GM19193 (cell line): Measurements from ENCODE around the gene PLEKHJ1.

Source experiments
- POLR2A ChIP-seq: IDR thresholded peaks from 4 replicates; pipeline ENCODE4 v1.6.1; 2011; ENCODE audit not compliant: insufficient read depth, insufficient read length; ENCODE audit errors: extremely low read depth

Gene PLEKHJ1

DNA sequence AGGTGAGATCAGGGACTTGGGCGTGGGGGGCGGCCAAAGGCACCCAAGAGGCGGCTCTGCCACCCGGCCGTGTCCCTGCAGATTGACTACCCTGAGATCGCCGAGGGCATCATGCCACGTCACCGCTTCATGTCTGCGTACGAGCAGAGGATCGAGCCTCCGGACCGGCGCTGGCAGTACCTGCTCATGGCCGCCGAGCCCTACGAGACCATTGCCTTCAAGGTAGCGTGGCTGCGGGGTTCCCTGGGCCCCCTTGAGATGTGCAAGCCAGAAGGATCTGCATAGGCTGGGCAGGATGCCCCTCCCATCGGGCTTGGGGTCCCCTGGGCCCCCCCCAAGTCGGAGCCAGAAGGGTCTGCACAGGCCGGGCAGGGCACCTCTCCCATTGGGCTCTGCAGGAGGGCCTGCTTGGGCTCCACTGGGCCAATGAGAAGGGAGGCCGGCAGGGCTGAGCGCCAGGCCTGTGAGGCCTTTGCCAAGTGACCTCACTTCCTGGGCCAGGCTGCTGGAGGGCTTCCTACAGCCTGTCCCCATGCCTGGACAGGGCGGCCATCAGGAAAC, 10.8 kb upstream of the PLEKHJ1 start:
- TF ChIP-seq POLR2A = peak; percentile 16

DNA sequence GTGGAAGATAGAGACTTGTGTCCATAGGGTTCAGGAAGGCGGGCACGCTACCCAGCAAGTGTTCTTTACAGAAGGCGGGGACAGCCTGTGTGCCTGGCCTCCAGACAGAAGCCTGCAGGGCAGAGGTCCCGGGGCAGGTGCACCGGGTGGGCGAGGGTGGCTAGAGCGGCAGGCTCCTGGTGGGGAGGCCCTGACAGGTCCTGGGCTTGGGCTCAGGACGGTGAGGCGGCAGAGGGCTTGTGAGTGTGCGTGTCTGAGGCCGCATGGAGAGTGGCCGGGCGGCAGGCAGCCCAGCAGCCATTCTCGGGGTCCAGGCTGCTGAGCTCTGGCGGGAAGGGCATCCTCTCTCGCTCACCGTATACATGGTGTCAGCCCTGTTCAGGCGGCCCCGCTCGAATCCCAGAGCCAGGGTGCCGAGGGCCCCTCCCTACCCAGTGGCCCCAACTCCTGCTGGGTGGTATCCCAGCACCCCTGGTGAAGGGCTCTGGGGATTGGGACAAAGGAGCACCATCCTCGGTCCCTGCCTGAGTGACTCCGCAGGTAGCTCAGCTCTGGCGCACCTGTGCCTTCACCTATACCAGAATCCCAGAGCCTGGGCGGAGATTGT, 10.0 kb upstream of the PLEKHJ1 start:
- TF ChIP-seq POLR2A = no peak

DNA sequence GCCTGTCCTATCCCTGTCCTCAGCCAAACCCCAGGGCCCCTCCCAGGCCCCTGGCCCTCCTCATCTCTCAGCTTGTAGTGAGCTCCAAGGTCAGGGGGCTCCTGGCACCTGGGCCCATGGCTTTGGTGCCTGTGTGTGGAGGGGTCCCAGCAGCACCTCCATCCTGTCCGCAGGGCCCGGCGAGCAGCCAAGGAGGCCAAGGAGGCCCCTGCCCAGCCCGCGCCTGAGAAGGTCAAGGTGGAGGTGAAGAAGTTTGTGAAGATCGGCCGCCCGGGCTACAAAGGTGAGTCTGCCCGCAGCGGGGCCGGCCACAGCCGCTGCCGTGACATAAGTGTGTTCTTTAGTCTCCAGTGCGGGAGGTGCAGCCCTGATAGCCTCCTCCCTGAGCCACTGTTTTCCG, 9.1 kb upstream of the PLEKHJ1 start:
- no peak for TF ChIP-seq POLR2A

DNA sequence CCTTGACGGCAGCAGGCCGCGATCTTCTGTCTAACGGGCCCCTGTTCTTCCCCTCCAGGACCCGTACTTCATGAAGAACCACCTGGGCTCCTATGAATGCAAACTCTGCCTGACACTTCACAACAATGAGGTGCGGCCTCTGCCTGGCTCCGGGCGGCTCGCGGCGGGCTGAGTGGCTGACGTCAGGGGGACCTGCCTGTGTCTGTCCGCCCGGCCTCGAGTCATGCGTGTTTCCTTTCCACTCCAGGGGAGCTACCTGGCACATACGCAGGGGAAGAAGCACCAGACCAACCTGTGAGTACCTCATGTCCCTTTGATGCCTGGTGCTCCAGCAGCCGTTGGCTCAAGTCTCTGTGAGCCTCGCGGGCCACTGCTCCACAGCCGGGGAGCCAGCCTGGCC, 8.4 kb upstream of the PLEKHJ1 start:
- no peak for TF ChIP-seq POLR2A

DNA sequence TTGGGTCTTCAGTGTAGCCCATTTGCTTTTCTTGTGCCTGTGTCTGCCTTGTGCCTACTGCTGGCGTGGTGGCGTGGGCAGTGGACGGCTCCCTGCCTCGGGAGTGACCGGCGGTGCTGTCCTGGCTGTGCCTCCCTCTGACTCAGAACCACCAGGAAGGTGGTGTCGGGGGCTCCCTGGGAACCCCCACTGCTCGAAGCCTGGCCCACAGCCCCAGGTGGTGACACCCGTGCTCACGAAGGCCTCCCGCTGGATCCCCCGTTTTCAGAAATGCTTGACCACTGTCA, 7.9 kb upstream of the PLEKHJ1 start:
- no peak for TF ChIP-seq POLR2A

DNA sequence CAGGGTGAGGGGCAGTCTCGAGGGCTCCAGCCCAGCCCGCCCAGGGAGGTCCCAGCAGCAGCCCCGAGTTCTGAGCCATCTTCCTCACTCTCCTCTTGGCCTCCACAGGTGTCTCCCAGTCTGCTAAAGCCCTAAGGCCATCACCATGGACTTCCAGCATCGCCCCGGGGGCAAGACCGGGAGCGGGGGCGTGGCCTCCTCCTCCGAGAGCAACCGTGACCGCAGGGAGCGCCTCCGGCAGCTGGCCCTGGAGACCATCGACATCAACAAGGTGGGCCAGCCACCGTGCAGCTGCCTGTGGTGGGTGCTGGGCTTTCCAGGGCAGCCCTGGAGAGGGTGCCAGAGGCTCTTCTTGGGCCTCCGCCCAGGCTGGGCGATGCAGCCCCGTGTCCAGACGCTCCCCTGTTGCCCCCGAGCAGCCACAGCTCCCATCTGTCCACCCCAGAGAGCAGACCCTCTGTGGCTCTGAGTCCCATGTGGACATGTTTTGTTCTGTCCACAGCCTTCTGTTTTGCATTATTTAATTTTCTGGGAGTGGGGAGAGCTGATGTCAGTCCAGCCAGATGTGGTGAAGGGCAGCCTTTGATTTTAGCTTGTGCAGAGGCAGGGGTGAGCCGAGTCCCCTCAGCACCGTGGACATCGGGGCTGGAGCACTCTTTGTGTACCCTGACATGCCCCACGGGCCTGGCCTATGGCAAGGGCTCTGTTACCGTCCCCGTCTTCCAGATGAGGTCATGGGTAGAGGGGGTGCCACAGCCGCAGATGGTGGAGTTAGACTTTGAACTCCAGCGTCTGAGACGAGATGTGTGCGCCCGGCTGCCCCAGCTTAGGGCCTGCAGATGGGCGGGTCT, 7.4 kb upstream of the PLEKHJ1 start:
- no peak for TF ChIP-seq POLR2A

DNA sequence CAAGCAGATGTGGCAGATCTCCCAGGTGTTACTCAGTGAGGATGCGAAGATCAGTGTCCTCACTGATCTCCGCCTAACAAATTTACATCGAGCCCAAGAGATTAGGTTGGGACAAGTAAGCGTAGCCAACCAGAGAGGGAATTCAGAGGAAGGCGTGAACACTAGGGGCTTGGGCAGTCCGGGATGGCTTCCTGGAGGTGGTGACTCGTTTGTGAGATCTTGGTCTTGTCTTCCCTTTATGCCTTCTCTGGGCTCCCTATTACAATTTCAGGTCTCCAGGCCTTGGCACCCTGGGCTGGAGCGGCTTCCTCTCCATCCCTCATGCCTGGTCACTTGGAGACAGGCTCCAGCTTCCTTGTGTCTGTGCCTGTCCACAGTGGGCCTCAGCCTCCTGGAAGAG, 6.7 kb upstream of the PLEKHJ1 start:
- no peak for TF ChIP-seq POLR2A

DNA sequence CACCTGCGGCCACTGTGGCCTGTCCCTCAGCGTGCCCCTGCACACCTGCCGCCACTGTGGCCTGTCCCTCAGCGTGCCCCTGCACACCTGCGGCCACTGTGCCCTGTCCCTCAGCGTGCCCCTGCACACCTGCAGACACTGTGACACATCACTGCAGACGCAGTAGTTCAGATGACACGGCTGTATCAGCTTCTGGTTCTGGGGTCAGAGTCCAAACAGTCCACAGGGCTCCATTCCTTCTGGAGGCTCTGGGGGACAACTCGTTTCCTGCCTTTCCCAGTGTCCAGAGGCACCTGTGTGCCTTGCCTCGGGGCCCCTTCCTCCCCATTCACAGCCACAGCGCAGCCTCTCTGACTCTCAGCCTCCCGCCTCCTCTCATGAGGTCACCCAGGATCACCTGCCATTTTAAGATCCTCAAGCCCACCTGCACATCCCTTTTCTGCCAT, 6.0 kb upstream of the PLEKHJ1 start:
- TF ChIP-seq POLR2A = no peak

DNA sequence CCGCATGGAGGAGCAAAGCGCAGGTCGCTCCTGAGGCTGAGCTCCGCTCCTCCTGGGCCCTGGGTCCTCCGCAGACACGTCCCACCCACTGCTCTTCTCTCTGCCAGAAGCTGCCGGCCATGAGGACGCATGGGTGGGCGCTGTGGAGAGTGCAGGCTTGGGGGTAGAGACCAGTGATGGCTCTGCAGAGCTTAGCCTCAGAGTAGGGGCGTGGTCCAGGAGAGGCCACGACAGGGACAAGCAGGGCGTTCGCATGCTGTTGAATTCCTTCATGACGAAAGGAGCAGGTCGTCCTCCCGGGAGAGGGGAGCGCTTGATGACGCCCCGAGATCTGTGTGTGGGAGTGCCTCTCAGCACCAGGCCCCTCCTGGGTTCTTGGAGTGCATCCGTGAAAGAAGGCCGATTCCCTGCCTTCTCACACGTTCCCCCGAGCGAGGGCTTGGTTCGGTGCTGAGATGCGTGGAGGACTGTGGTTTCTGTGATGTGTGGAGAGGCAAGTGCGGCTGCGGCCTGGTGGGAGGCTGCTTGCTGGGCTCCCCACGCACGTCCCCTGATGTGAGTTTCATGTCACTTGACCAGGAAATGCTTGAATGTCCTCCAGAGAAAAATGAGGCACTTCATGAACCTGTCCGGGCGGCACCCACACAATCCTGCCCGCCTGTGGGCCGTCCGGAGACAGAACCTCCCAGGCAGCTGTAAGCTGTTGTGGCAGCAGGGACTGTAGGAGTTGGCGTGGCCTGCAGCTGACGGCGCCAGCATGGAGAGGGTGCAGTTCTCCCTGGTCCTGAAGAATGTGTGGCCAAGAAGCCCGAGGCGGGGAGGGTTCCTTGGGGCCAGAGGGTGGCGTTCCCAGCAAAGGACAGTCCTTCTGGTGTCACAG, 5.0 kb upstream of the PLEKHJ1 start:
- no peak for TF ChIP-seq POLR2A

DNA sequence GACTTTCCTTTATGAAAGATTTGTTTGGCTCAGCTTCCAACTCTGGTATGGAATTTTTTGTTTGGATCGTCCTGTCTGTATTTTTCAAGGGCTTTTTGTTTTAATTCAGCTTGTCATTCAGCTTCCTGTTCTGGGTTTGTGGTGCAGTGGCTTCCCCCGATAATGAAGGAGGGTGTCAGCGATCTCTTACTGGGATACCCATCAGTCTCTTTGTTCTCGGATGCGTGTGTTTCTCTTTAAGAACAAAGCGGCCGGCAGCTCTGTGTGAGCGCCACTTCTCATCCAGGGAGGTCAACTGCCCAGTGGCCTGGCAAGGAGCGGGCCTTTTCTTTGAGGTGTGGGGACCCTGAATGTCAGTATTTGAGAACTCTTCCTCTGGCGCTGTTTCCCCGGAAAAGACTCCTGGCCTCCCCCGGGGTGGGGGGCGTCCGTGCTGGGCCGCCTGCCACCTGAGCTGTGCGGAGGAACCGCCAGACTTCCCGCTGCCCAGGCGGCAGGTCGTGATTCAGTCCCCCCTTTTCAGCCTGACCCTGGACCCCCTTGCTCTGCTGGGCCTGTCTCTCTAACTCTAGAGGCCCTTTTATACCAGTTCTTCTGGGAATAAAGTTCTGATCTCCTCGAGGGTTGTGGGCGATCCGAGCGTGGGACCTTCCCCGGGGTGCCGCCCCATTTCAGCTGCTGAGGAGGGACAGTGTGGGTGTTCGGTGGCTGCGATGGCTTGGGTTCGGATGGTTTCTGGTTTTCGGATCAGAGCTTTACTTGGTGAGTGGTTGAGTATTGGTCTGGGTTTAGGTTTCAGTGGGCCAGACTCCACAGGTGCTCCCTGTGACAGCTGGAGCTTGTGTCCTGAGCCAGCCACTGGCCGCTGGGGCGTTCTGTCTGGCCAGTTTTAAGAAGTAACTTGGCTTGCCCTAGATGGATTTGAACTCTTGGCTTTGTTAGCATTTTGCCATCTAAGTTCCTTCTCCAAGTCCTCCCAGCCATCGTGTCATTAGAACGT, 3.9 kb upstream of the PLEKHJ1 start:
- TF ChIP-seq POLR2A = no peak

DNA sequence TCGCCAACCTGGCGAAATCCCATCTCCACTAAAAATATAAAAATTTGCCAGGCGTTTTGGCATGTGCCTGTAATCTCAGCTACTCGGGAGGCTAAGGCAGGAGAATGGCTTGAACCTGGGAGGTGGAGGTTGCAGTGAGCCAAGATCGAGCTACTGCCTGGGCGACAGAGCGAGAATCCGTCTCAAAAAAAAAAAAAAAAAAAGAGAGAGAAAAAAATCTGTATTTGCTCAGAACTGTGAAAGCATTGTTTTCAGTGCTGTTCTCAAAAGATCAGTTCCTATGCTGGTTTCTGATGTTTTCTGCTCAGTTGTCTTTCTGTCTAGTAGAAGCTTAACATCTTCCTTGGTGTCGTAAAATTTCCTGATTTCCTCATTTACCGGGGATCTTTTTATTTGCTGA, 3.0 kb upstream of the PLEKHJ1 start:
- TF ChIP-seq POLR2A = no peak

DNA sequence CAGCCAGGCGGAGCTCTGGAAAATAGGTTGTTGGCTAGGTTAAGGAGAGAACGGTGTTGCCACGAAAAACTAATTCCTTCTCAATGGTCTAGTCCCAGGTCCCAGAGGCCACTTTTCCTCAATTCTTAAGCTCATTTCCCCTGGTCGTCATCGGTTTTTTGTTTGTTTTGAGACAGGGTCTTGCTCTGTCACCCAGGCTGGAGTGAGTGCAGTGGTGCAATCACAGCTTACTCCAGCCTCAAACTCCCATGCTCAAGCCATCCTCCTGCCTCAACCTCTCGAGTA, 1.7 kb upstream of the PLEKHJ1 start:
- no peak for TF ChIP-seq POLR2A

DNA sequence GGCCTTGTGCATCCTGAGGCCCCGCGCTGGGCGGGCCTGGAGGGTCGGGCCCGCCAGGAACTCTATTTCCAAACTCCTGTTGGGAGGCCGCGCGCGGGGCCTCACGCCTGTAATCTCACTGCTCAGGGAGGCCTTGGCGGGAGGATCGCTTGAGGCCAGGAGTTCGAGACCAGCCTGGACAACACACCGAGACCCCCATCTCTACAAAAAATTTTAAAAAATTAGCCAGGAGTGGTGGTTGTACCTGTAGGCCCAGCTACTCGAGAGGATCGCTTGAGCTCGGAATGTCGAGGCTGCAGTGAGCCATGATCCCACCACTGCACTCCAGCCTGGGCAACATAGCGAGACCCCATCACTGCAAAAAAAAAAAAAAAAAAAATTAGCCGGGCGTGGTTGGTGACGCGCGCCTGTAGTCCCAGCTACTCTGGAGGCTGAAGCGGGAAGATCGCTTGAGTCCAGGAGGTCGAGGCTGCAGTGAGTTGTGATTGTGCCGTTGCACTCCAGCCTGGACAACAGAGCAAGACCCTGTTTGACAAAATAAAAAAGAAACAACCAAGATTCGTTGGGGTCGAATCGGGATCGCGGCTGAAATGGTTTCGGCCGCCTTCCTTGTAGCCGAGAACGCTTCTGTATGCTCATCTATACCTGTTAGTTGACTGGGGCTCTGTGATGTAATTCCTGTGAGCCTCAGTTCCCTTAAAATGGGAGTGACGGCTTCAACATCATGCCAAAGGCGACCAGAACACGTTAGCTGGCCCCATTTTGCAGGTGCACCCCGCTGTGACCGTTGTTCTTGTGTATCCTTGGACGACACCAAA, 1.1 kb upstream of the PLEKHJ1 start:
- no peak for TF ChIP-seq POLR2A

DNA sequence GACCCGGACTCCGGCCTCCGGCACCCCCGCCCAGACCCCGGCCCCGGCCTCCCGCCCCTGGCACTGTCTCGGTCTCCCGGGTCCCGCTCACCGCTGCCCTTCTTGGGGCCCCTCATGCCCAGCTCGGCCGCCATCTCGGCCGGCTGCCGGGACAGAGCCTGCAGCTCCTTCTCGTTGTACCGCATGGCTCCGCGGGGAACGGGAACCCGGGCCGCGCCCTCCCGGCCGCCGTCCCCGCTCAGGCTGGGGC, 140 bp downstream of the PLEKHJ1 start:
- peak; percentile 62 for TF ChIP-seq POLR2A
